ENCODE measurements around the gene SYF2. TPM values are rescaled to one million over a fixed set of nuclear protein-coding genes. Genes with fewer than 3 reads are reported as not detected.
A peak's percentile ranks its signal among the peaks of the same experiment; 100 is the strongest.

Gene SYF2
- total RNA-seq, 4 donors from 2014 or later: 32.7 to 52.2 (median 43.7) TPM

DNA sequence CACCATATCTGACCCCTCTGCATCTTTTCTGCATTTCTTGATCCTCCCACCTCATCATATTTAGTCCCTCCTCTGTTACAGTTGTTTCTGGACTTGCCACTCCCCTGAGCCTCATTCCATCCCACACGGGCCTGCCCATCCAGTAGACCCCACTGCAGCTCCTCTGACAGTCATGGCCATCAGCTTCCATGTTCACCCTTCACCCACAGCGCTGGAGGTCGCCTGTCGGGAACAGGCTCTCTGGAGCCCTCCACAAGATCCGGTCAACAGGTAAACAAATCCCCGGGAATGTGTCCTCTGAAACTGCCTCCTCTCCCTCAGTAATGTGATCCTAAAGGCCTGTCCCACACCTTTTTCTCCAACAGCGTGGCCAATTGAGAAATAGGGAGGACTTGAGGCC lies 31.3 kb downstream of the SYF2 start:
- Histone ChIP-seq H3K9me3 (no peaks in the 10 kb centered on the region), H3K27me3 (peaks cover 0 to 4% of the 10 kb centered on the region in 2 donors), H3K4me1 (peaks cover 0 to 13% (median 0%) of the 10 kb centered on the region in 4 donors), H3K4me3 (no peak overlapping the region), H3K27ac (no peak overlapping the region), H3K36me3 (no peaks in the 10 kb centered on the region)
- 80 to 83% methylated on average over 7 of the region's 7 CpGs for WGBS, 2 donors
- TF ChIP-seq, protein P1, sequence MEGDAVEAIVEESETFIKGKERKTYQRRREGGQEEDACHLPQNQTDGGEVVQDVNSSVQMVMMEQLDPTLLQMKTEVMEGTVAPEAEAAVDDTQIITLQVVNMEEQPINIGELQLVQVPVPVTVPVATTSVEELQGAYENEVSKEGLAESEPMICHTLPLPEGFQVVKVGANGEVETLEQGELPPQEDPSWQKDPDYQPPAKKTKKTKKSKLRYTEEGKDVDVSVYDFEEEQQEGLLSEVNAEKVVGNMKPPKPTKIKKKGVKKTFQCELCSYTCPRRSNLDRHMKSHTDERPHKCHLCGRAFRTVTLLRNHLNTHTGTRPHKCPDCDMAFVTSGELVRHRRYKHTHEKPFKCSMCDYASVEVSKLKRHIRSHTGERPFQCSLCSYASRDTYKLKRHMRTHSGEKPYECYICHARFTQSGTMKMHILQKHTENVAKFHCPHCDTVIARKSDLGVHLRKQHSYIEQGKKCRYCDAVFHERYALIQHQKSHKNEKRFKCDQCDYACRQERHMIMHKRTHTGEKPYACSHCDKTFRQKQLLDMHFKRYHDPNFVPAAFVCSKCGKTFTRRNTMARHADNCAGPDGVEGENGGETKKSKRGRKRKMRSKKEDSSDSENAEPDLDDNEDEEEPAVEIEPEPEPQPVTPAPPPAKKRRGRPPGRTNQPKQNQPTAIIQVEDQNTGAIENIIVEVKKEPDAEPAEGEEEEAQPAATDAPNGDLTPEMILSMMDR (IDR thresholded peaks at IDR 0.05): no peak
- TF ChIP-seq EP300 (IDR thresholded peaks at IDR 0.05) (no peak), POLR2A (IDR thresholded peaks at IDR 0.05) (no peak)
- no peak for DNase-seq (ENCODE audit: low spot score in 2 of 2)

DNA sequence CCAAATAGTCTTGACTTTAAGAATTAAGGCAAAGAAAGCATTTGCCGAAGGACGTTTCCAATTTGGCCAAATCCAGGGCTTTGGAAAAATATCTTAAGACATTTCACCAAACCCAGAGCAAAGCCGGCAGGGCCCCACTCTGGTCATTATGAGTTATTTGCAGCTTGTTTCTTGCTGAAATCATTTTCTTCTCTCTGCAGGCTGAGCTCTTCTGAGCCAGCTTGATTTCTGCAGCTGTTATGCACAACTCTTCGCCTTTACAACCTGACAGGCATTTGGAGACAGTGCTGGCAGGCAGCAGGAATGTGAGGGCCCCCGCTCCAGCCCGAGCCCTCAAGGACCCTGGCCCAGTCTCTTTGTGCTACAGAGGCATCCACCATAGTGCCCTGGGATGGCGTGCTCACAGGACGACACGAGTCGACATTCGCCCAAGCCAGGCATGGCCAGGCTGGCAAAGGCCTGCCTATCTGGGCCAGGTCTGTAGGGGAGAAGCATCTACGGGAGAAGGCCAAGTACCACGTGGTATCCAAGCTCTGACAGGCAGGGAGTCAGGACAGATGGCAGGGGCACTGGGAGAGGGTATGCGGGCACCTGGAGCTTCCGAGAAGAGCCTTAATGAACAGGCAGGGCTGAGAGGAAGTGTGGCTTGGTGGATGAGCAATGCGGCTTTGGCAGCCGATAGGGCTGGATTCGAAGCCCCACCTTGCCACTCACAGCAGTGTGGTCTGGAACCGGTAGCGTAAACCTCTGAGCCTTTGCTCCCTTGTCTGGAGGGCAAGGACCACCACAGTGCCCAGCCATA lies 32.3 kb downstream of the SYF2 start:
- Histone ChIP-seq H3K4me1 (peaks cover 0 to 13% (median 0%) of the 10 kb centered on the region in 4 donors), H3K27me3 (peaks cover 0 to 10% of the 10 kb centered on the region in 2 donors), H3K4me3 (no peak overlapping the region), H3K27ac (no peak overlapping the region), H3K36me3 (no peaks in the 10 kb centered on the region), H3K9me3 (no peaks in the 10 kb centered on the region)
- no peak for DNase-seq (ENCODE audit: low spot score in 2 of 2)
- no peak for TF ChIP-seq POLR2A (IDR thresholded peaks at IDR 0.05)
- TF ChIP-seq, protein P1 (IDR thresholded peaks at IDR 0.05): no peak
- TF ChIP-seq EP300 (IDR thresholded peaks at IDR 0.05): no peak
- 84% methylated on average over 20 of the region's 20 CpGs for WGBS, 2 donors

DNA sequence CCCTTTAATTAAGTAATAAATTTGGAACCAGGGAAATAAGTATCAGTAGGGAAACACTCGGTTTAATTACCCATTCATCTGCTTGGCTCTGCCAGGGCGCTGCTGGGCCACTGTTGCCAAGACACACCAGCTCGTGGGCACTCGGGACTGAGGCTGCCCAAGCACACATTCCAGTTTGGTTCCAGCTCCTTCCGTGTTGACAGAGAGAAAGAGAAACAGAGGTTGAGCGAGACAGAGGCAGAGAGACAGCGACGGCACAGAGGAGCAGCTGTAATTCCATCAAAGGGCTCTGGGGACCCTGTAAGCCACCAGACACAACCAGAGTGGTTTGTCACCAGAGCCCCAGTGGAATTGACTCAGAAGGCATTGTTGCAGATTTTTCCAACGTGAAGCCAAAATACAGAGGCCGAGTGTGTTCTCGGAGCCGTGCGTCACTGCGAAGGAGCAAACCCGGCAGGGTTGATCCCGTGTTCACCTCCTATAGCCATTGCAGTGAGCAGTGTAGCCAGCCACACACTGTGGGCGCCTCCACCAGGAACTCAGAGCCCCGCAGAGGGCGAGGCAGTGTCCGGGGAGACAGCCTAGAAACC lies 33.5 kb downstream of the SYF2 start:
- 37 to 45% methylated on average over 19 to 20 of the region's 20 CpGs for WGBS, 2 donors
- H3K36me3 ChIP-seq: no peaks in the 10 kb centered on the region
- TF ChIP-seq POLR2A (IDR thresholded peaks at IDR 0.05): no peak
- TF ChIP-seq, protein P1 (IDR thresholded peaks at IDR 0.05): peak in 1 of 5 experiments; percentile 12
- peak in 1 of 2 donors; percentile 33 for TF ChIP-seq EP300 (IDR thresholded peaks at IDR 0.05)
- peaks cover 0 to 17% of the 10 kb centered on the region in 2 donors for H3K27me3 ChIP-seq
- H3K27ac ChIP-seq: peak overlapping the region in 2 of 4 donors; percentile 34 to 44
- H3K9me3 ChIP-seq: no peaks in the 10 kb centered on the region
- DNase-seq (ENCODE audit: low spot score in 2 of 2): no peak
- H3K4me3 ChIP-seq: peak overlapping the region in 1 of 4 donors; percentile 13
- peaks cover 0 to 13% (median 0%) of the 10 kb centered on the region in 4 donors for H3K4me1 ChIP-seq

DNA sequence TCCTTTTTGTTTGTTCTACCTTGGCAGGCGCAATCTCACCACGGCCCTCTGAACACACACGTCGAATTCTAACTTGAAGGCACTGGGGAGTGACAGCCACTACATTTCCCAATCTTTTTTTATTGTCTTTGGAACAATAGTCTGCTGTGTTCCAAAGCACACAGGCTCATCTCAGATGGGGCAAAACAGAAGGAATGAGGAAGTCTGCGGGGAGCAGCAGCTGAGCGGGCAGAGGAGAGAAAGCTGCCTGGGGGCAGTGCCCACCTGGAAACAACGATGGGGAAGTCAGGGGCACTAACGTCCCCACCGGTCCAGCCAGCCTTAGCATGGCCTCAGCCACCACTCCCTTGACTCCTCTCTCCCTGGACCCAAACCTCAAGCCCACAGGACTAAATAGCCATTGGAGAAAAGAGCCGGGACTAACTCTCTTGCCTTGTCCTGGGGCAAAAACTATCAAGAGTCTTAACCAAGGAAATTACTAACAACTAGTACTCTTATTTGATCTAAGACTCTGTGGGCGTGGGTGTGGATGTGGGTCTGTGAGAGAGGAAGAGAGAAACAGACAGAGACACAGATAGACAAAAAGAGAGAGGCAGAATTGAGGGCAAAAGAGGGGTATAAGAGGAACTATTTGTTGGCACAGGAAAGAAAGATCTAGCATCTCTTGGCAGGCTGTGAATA lies 34.2 kb downstream of the SYF2 start:
- Histone ChIP-seq H3K4me3 (no peak overlapping the region), H3K27ac (peak overlapping the region in 2 of 4 donors; percentile 34 to 44)

More for the DNA sequence above, 34.2 kb downstream of the SYF2 start:
- no peak for DNase-seq (ENCODE audit: low spot score in 2 of 2)
- Histone ChIP-seq H3K4me1 (peaks cover 0 to 13% (median 0%) of the 10 kb centered on the region in 4 donors), H3K36me3 (no peaks in the 10 kb centered on the region), H3K9me3 (no peaks in the 10 kb centered on the region), H3K27me3 (peaks cover 0 to 17% of the 10 kb centered on the region in 2 donors)
- TF ChIP-seq POLR2A (IDR thresholded peaks at IDR 0.05) (no peak), EP300 (IDR thresholded peaks at IDR 0.05) (no peak)
- TF ChIP-seq, protein P1 (IDR thresholded peaks at IDR 0.05): no peak
- WGBS, 2 donors: 32 to 34% methylated on average over 11 of the region's 11 CpGs

Data from tibial nerve (tissue), 4 donors.